ENCODE results near the gene NR1H2. TPM values are rescaled to one million over a fixed set of nuclear protein-coding genes. Genes with fewer than 3 reads are reported as not detected.

NR1H2 gene
- total and polyA plus RNA-seq, 12 donors = 64.0 to 125 (median 74.9) TPM

GRCh38 chr19:50401605-50402450, 25.6 kb downstream of the NR1H2 start:
- DNase-seq (no peak), ATAC-seq (peak in 1 of 8 donors; percentile 40)
- H3K4me1 ChIP-seq = no peaks in the 10 kb centered on the region
- no peak overlapping the region for H3K27ac ChIP-seq
- no peak overlapping the region for H3K4me3 ChIP-seq
- 94 to 95% methylated on average over 48 of the region's 48 CpGs for WGBS, 2 donors
- intact Hi-C loops (cut with DNase I) = no loop called here
- peaks cover 0 to 45% (median 0%) of the 10 kb centered on the region in 9 donors for H3K36me3 ChIP-seq
- no peaks in the 10 kb centered on the region for H3K27me3 ChIP-seq
- H3K9me3 ChIP-seq = no peaks in the 10 kb centered on the region
- no peak for TF ChIP-seq CTCF (IDR thresholded peaks at IDR 0.05)

DNA sequence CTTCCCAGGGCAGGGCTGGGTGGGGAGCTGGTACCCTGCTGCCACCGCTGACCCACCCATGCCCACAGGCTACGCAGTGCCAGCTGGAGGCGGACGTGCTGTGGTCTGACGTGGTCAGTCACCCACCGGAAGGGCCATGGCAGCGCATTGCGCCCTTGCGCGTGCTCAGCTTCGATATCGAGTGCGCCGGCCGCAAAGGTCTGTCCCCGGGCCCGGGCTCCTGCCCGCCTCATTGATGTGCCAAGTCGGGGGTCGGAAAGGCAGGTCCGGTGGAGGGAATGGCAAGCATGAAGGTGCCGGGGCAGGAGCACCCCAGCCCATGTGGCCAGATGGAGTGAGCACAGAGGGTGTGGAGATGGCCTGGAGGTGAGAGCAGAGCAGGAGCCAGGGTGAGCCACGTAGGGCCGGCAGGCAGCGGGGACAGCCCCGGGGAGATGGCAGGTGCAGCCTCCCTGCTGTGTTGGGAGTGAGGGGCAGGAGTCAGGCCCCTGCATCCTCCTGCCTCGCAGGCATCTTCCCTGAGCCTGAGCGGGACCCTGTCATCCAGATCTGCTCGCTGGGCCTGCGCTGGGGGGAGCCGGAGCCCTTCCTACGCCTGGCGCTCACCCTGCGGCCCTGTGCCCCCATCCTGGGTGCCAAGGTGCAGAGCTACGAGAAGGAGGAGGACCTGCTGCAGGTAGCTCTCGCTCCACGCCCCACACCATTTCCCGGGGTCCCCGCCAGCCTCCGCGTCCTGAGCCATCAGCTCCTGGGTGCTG, 26.5 kb downstream of the NR1H2 start:
- no peak overlapping the region for H3K27ac ChIP-seq
- H3K9me3 ChIP-seq = no peaks in the 10 kb centered on the region
- no peaks in the 10 kb centered on the region for H3K27me3 ChIP-seq
- no peak for TF ChIP-seq CTCF (IDR thresholded peaks at IDR 0.05)
- DNase-seq = no peak
- intact Hi-C loops (cut with DNase I) = no loop called here
- 96% methylated on average over 39 to 41 of the region's 41 CpGs for WGBS, 2 donors
- no peak overlapping the region for H3K4me3 ChIP-seq
- H3K36me3 ChIP-seq = peaks cover 0 to 52% (median 0%) of the 10 kb centered on the region in 9 donors
- H3K4me1 ChIP-seq = no peaks in the 10 kb centered on the region
- ATAC-seq = peak in 2 of 8 donors; percentile 14 to 20

GRCh38 chr19:50406156-50406820, 30.0 kb downstream of the NR1H2 start:
- H3K4me1 ChIP-seq = no peaks in the 10 kb centered on the region
- H3K4me3 ChIP-seq = no peak overlapping the region
- no peak for TF ChIP-seq CTCF (IDR thresholded peaks at IDR 0.05)
- intact Hi-C loops (cut with DNase I) = no loop called here
- no peaks in the 10 kb centered on the region for H3K27me3 ChIP-seq
- ATAC-seq (no peak), DNase-seq (no peak)
- peaks cover 0 to 73% (median 0%) of the 10 kb centered on the region in 9 donors for H3K36me3 ChIP-seq
- H3K27ac ChIP-seq = no peak overlapping the region
- H3K9me3 ChIP-seq = no peaks in the 10 kb centered on the region
- WGBS, 2 donors = 93 to 94% methylated on average over 22 of the region's 22 CpGs

GRCh38 chr19:50406829-50407228, 30.6 kb downstream of the NR1H2 start:
- ATAC-seq = no peak
- TF ChIP-seq CTCF (IDR thresholded peaks at IDR 0.05) = no peak
- Histone ChIP-seq H3K4me1 (no peaks in the 10 kb centered on the region), H3K27me3 (no peaks in the 10 kb centered on the region), H3K36me3 (peaks cover 0 to 73% (median 0%) of the 10 kb centered on the region in 9 donors), H3K4me3 (no peak overlapping the region), H3K9me3 (no peaks in the 10 kb centered on the region), H3K27ac (no peak overlapping the region)
- no peak for DNase-seq
- intact Hi-C loops (cut with DNase I) = no loop called here
- WGBS, 2 donors = 94 to 97% methylated on average over 19 of the region's 19 CpGs
